OCI-LY1 (cell line): ENCODE data around the gene YIF1B.

ENCODE experiments used
- H2AFZ ChIP-seq: fragments of 200-600 bp; sonication (generic), shearing (Covaris generic); 2 replicates; pipeline ENCODE4 v1.6.0; 2014; ENCODE audit warnings: antibody characterized with exemption, mild to moderate bottlenecking, low read length
- H3F3A ChIP-seq: fragments of 200-600 bp; sonication (generic), shearing (Covaris generic); 2 replicates; pipeline ENCODE4 v1.6.0; 2014; ENCODE audit warnings: mild to moderate bottlenecking, antibody characterized with exemption, low read length, moderate library complexity; ENCODE audit not compliant: insufficient read depth
- H3K27ac ChIP-seq: fragments of 200-600 bp; sonication (generic); 2 replicates; pipeline ENCODE4 v1.5.1; 2014; ENCODE audit warnings: low read length, mixed run types, mild to moderate bottlenecking, low read depth; ENCODE audit not compliant: poor library complexity, severe bottlenecking
- H3K27me3 ChIP-seq: fragments of 200-600 bp; sonication (generic); 2 replicates; pipeline ENCODE4 v1.6.0; 2014; ENCODE audit warnings: antibody characterized with exemption, mild to moderate bottlenecking, low read length, moderate library complexity; ENCODE audit not compliant: insufficient read depth
- H3K36me3 ChIP-seq: fragments of 200-600 bp; sonication (generic); 2 replicates; pipeline ENCODE4 v1.6.1; 2014; ENCODE audit warnings: mild to moderate bottlenecking, antibody characterized with exemption, low read length, moderate library complexity, mixed read lengths; ENCODE audit not compliant: insufficient read depth
- H3K4me1 ChIP-seq: fragments of 200-600 bp; sonication (generic); 2 replicates; pipeline ENCODE4 v1.5.1; 2014; ENCODE audit warnings: mild to moderate bottlenecking, low read length, moderate library complexity; ENCODE audit not compliant: insufficient read depth, severe bottlenecking
- H3K4me2 ChIP-seq: fragments of 200-600 bp; sonication (generic), shearing (Covaris generic); 2 replicates; pipeline ENCODE4 v1.6.1; 2014; ENCODE audit warnings: low read length
- H3K4me3 ChIP-seq: fragments of 200-600 bp; sonication (generic); 2 replicates; pipeline ENCODE4 v1.5.1; 2014; ENCODE audit warnings: low read length, low read depth, mild to moderate bottlenecking, mixed read lengths; ENCODE audit not compliant: poor library complexity, severe bottlenecking
- H3K79me2 ChIP-seq: fragments of 200-600 bp; shearing (Covaris generic); 2 replicates; pipeline ENCODE4 v1.6.1; 2016; ENCODE audit warnings: mixed run types, low read length, mixed read lengths; ENCODE audit not compliant: insufficient read depth
- H3K9ac ChIP-seq: fragments of 200-600 bp; sonication (generic), shearing (Covaris generic); 2 replicates; pipeline ENCODE4 v1.6.1; 2014; ENCODE audit warnings: mild to moderate bottlenecking, low read length, mixed read lengths
- H3K9me2 ChIP-seq: fragments of 200-600 bp; sonication (generic), shearing (Covaris generic); 2 replicates; pipeline ENCODE4 v1.6.1; 2014; ENCODE audit warnings: low read depth, mild to moderate bottlenecking, low read length, mixed read lengths
- H3K9me3 ChIP-seq: fragments of 200-600 bp; shearing (Covaris generic); 2 replicates; pipeline ENCODE4 v1.6.1; 2014; ENCODE audit warnings: low read length, mixed read lengths
- H4K20me1 ChIP-seq: fragments of 200-600 bp; sonication (generic), shearing (Covaris generic); 2 replicates; pipeline ENCODE4 v1.6.0; 2016; ENCODE audit warnings: mild to moderate bottlenecking, low read length; ENCODE audit not compliant: insufficient read depth
- EZH2 ChIP-seq: fragments of 200-600 bp; sonication (generic), shearing (Covaris generic); IDR thresholded peaks from 2 replicates; pipeline ENCODE4 v1.8.0; 2017; ENCODE audit warnings: borderline replicate concordance, mixed run types, mild to moderate bottlenecking, antibody characterized with exemption, low read length, moderate library complexity, mixed read lengths
- TF ChIP-seq, protein P1 (sequence below): fragments of 200-600 bp; sonication (generic), shearing (Covaris generic); IDR thresholded peaks from 2 replicates; pipeline ENCODE4 v1.5.1; 2017; ENCODE audit warnings: mild to moderate bottlenecking, antibody characterized with exemption, low read length, moderate library complexity, mixed read lengths

The YIF1B gene

DNA sequence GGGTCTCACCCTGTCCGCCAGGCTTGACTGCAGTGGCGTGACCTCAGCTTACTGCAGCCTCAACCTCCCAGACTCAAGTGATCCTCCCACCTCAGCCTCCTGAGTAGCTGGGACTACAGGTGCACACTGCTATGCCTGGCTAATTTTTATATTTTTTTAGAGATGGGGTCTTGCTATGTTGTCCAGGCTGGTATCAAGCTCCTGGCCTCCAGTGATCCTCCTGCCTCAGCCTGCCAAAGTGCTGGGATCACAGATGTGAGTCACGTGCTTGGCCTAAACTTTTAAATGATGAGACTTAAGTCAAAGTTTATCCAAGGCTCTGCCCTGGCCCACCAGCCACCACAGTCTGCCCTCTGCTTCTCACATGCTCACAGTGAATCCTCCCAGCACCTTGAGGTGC is 9.5 kb downstream of the YIF1B start:
- H3K36me3 ChIP-seq: peaks cover 18% of the 10 kb centered on the region
- no peaks in the 10 kb centered on the region for H3K27me3 ChIP-seq
- no peaks in the 10 kb centered on the region for H3K4me1 ChIP-seq
- no peaks in the 10 kb centered on the region for H4K20me1 ChIP-seq
- no peak overlapping the region for H3K27ac ChIP-seq
- no peaks in the 10 kb centered on the region for H3F3A ChIP-seq
- H3K9me2 ChIP-seq: no peaks in the 10 kb centered on the region
- H3K4me2 ChIP-seq: no peak overlapping the region
- H3K79me2 ChIP-seq: no peaks in the 10 kb centered on the region
- no peak overlapping the region for H3K4me3 ChIP-seq
- no peak overlapping the region for H2AFZ ChIP-seq
- TF ChIP-seq, protein P1, sequence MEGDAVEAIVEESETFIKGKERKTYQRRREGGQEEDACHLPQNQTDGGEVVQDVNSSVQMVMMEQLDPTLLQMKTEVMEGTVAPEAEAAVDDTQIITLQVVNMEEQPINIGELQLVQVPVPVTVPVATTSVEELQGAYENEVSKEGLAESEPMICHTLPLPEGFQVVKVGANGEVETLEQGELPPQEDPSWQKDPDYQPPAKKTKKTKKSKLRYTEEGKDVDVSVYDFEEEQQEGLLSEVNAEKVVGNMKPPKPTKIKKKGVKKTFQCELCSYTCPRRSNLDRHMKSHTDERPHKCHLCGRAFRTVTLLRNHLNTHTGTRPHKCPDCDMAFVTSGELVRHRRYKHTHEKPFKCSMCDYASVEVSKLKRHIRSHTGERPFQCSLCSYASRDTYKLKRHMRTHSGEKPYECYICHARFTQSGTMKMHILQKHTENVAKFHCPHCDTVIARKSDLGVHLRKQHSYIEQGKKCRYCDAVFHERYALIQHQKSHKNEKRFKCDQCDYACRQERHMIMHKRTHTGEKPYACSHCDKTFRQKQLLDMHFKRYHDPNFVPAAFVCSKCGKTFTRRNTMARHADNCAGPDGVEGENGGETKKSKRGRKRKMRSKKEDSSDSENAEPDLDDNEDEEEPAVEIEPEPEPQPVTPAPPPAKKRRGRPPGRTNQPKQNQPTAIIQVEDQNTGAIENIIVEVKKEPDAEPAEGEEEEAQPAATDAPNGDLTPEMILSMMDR: no peak
- no peak for TF ChIP-seq EZH2
- H3K9ac ChIP-seq: no peak overlapping the region
- H3K9me3 ChIP-seq: no peaks in the 10 kb centered on the region

DNA sequence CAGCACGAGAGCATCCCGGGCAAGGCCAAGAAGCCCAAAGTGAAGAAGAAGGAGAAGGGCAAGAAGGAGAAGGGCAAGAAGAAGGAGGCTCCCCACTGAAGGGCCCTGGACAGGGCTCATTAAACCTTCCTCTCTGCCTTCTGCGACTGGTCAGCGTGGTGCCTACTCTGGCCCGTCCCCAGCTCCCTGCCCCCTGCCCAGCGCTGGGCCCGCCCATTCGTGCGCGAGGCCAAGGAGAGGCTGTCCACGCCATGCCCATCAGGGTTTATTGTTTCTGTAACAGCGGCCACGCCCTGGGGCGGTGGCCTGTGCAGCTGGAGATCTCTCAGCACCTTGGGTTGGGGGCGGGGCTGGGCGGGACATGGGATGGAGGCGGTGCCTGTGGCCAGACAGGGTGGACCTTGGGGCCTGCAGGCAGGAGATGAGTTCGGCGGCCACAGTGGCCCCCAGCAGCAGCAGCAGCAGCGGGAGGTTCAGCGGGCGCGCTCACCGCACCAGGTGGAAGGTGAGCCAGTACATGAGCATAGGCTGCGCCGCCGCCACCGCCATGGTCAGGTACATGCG is 10.8 kb downstream of the YIF1B start:
- Histone ChIP-seq H3K27ac (no peak overlapping the region), H4K20me1 (no peaks in the 10 kb centered on the region), H3K9me2 (no peaks in the 10 kb centered on the region), H3K79me2 (no peaks in the 10 kb centered on the region), H3K9ac (no peak overlapping the region), H3F3A (no peaks in the 10 kb centered on the region), H3K4me1 (no peaks in the 10 kb centered on the region), H3K4me2 (no peak overlapping the region), H3K9me3 (no peaks in the 10 kb centered on the region), H3K27me3 (no peaks in the 10 kb centered on the region), H3K4me3 (no peak overlapping the region), H2AFZ (no peak overlapping the region), H3K36me3 (peaks cover 18% of the 10 kb centered on the region)
- TF ChIP-seq, protein P1: no peak
- no peak for TF ChIP-seq EZH2

DNA sequence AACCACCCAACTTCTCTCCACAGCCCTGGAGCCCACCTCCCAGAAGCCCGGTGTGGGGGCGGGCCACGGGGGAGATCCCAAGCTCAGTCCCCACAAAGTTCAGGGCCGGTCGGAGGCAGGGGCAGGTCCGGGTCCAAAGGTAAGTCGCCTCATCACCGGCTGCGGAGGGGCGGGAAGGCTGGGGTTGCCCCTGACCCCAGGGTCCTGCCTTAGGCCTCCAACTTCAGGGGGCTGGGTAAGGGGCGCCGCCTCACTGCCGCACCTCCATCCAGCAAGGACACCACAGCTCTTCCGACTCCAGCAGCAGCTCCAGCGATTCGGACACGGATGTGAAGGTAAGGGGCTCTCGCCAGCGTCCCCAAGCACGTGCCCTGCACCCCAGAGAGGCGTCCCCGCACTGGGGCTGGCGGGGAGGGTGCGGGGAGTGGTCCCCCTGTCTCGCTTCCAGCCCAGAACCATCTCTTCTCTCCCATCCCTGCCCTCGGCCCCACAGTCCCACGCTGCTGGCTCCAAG is 11.3 kb downstream of the YIF1B start:
- H3K27ac ChIP-seq: no peak overlapping the region

More for the DNA sequence above, 11.3 kb downstream of the YIF1B start:
- H2AFZ ChIP-seq: no peak overlapping the region
- H3K79me2 ChIP-seq: no peaks in the 10 kb centered on the region
- H3K4me2 ChIP-seq: no peak overlapping the region
- no peak overlapping the region for H3K4me3 ChIP-seq
- no peaks in the 10 kb centered on the region for H3K4me1 ChIP-seq
- peaks cover 17% of the 10 kb centered on the region for H3K36me3 ChIP-seq
- H3K27me3 ChIP-seq: no peaks in the 10 kb centered on the region
- no peaks in the 10 kb centered on the region for H4K20me1 ChIP-seq
- no peak overlapping the region for H3K9ac ChIP-seq
- H3K9me3 ChIP-seq: no peaks in the 10 kb centered on the region
- H3K9me2 ChIP-seq: no peaks in the 10 kb centered on the region
- H3F3A ChIP-seq: no peaks in the 10 kb centered on the region
- TF ChIP-seq EZH2: no peak
- TF ChIP-seq, protein P1: no peak
